K562 (cell line): ENCODE results near the gene RGS17. TPM values are rescaled to one million over a fixed set of nuclear protein-coding genes. Genes with fewer than 3 reads are reported as not detected.

Source experiments
- ATAC-seq: fragments of 200-7000 bp; cut with Tn5 transposase; 3 replicates; pipeline ENCODE4 v1.9.1; 2020; ENCODE audit warnings: moderate library complexity
- BruUV-seq: library from RNA; stranded (reverse); fragments of 400-500 nt; replicated peaks from 2 replicates; lab custom pipeline; 2021; lab: Mats Ljungman, UMichigan
- CTCF ChIA-PET: fragments of 300-600 bp; formaldehyde crosslinking; extraction: SDS; loops from one replicate; lab custom pipeline; 2021; ENCODE audit warnings: low intra/inter-chr PET ratio; lab: Yijun Ruan, JAX
- POLR2A ChIA-PET: fragments of 300-600, 350-650 bp; sonication (Branson Sonifier 250); formaldehyde crosslinking; extraction: SDS; loops from one replicate; lab custom pipeline; 2021; ENCODE audit warnings: antibody characterized with exemption, inconsistent platforms; lab: Yijun Ruan, JAX
- DNase-seq, 4 experiments: peaks; one replicate each; pipeline versions ENCODE4 v3.0.0 to v3.0.0-alpha.2; 2011 to 2018; ENCODE audit warnings: low spot score in 3 of 4, mixed read lengths in 3 of 4; ENCODE audit errors: extremely low read depth in 1 of 4
- FAIRE-seq: peaks from 2 replicates; lab custom pipeline; 2011; peaks lifted over from hg19 to GRCh38; lab: Jason Lieb, UNC
- H2AFZ ChIP-seq: 2 replicates; pipeline ENCODE4 v1.6.0; 2011; ENCODE audit warnings: low read depth, low read length, control low read depth, inconsistent platforms
- H3K27ac ChIP-seq: fragments of 200-600 bp; 3 replicates; pipeline ENCODE4 v1.8.0; 2011; ENCODE audit warnings: low read depth, mild to moderate bottlenecking, control low read depth, inconsistent platforms, low read length, moderate library complexity, mixed read lengths; ENCODE audit errors: extremely low read depth
- H3K27me3 ChIP-seq, 2 experiments: fragments of 300-600 bp in 1 of 2; 2 replicates in 1 of 2; 3 replicates in 1 of 2; pipeline versions ENCODE4 v1.6.0 to v1.8.0; 2011; ENCODE audit warnings: inconsistent platforms in 2 of 2, low read length in 2 of 2, mild to moderate bottlenecking in 1 of 2, mixed read lengths in 1 of 2, moderate library complexity in 1 of 2; ENCODE audit not compliant: control insufficient read depth in 2 of 2, insufficient read depth in 2 of 2
- H3K36me3 ChIP-seq: fragments of 300-600 bp; 3 replicates; pipeline ENCODE4 v1.8.0; 2011; ENCODE audit warnings: mild to moderate bottlenecking, low read length, inconsistent platforms; ENCODE audit not compliant: control insufficient read depth, insufficient read depth
- H3K4me1 ChIP-seq, 2 experiments: fragments of 200-600 bp in 1 of 2; replicated peaks in 1 of 2; 2 replicates in 1 of 2; 3 replicates in 1 of 2; pipeline versions ENCODE4 v1.5.1 to v1.8.0; 2011; ENCODE audit warnings: inconsistent platforms in 2 of 2, low read length in 2 of 2, mild to moderate bottlenecking in 1 of 2, mixed read lengths in 1 of 2, moderate library complexity in 1 of 2; ENCODE audit not compliant: control insufficient read depth in 2 of 2, insufficient read depth in 2 of 2
- H3K4me2 ChIP-seq: 2 replicates; pipeline ENCODE4 v1.6.1; 2011; ENCODE audit warnings: low read length, control low read depth, inconsistent platforms, mixed read lengths; ENCODE audit not compliant: insufficient read depth
- H3K4me3 ChIP-seq: fragments of 200-600 bp; sonication (generic), shearing (Covaris generic); 2 replicates; pipeline ENCODE4 v1.5.1; 2016; ENCODE audit warnings: control low read depth, inconsistent platforms
- H3K79me2 ChIP-seq: fragments of 200-600 bp; 3 replicates; pipeline ENCODE4 v1.8.0; 2011; ENCODE audit warnings: low read length, inconsistent platforms; ENCODE audit not compliant: control insufficient read depth, insufficient read depth
- H3K9ac ChIP-seq, 2 experiments: 2 replicates each; pipeline versions ENCODE4 v1.6.0 to v1.6.1; 2011; ENCODE audit warnings: low read depth in 2 of 2, low read length in 2 of 2, control low read depth in 1 of 2, inconsistent platforms in 1 of 2, mild to moderate bottlenecking in 1 of 2, mixed read lengths in 1 of 2; ENCODE audit not compliant: insufficient read depth in 1 of 2
- H3K9me1 ChIP-seq: one replicate; pipeline ENCODE4 v1.6.0; 2011; ENCODE audit warnings: inconsistent platforms, mild to moderate bottlenecking, low read length, moderate library complexity; ENCODE audit not compliant: control insufficient read depth, insufficient read depth
- H3K9me3 ChIP-seq: replicated peaks from 2 replicates; pipeline ENCODE4 v1.5.1; 2011; ENCODE audit warnings: low read depth, low read length, inconsistent platforms; ENCODE audit not compliant: control insufficient read depth, insufficient read depth
- H4K20me1 ChIP-seq: replicated peaks from 2 replicates; pipeline ENCODE4 v1.6.1; 2011; ENCODE audit warnings: low read length, inconsistent platforms, mixed read lengths; ENCODE audit not compliant: control insufficient read depth, insufficient read depth
- ATF3 ChIP-seq, 2 experiments: fragments of 450-650 bp in 1 of 2; sonication (generic) in 1 of 2; formaldehyde crosslinking in 1 of 2; IDR thresholded peaks in 1 of 2; conservative IDR thresholded peaks in 1 of 2; 2 replicates each; pipeline versions ENCODE4 v1.6.1 to v1.8.1; 2016 to 2023; ENCODE audit warnings: mild to moderate bottlenecking in 2 of 2, moderate library complexity in 2 of 2, inconsistent platforms in 1 of 2, missing genetic modification reagents in 1 of 2
- ELF1 ChIP-seq: fragments of 200-800 bp; sonication (Bioruptor generic); IDR thresholded peaks from 2 replicates; pipeline ENCODE4 v1.6.1; 2016; ENCODE audit warnings: missing genetic modification characterization, missing compliant biosample characterization
- MED1 ChIP-seq: sonication (generic); formaldehyde crosslinking; IDR thresholded peaks from 2 replicates; pipeline ENCODE4 v1.8.1; 2023; ENCODE audit warnings: missing genetic modification reagents, borderline replicate concordance
- RAD51 ChIP-seq: fragments of 450-650 bp; IDR thresholded peaks from 2 replicates; pipeline ENCODE4 v1.7.1; 2016; ENCODE audit warnings: low read depth, mild to moderate bottlenecking, borderline replicate concordance
- TCF7 ChIP-seq: sonication (generic); IDR thresholded peaks from 2 replicates; pipeline ENCODE4 v1.6.1; 2016; ENCODE audit warnings: antibody characterized with exemption, borderline replicate concordance
- TFAM ChIP-seq: fragments of 250-450 bp; sonication (Bioruptor Pico); conservative IDR thresholded peaks from 2 replicates; pipeline ENCODE4 v1.5.0; 2021; ENCODE audit warnings: mild to moderate bottlenecking, moderate library complexity
- ZFP36 ChIP-seq: fragments of 150-350 bp; IDR thresholded peaks from 2 replicates; pipeline ENCODE4 v1.6.1; 2018; ENCODE audit warnings: low read length, low read depth; ENCODE audit not compliant: partially characterized antibody
- ZNF143 ChIP-seq: sonication (generic); formaldehyde crosslinking; IDR thresholded peaks from 2 replicates; pipeline ENCODE4 v1.9.0; 2022; ENCODE audit warnings: mild to moderate bottlenecking, missing genetic modification reagents
- ZNF384 ChIP-seq: IDR thresholded peaks from 2 replicates; pipeline ENCODE4 v1.6.1; 2012; ENCODE audit warnings: low read depth, low read length, improper control_type of control experiment
- ZNF79 ChIP-seq: fragments of 250-450 bp; sonication (Bioruptor Pico); IDR thresholded peaks from 2 replicates; pipeline ENCODE4 v1.4.0; 2020; ENCODE audit warnings: low read depth, mild to moderate bottlenecking, moderate library complexity
- WGBS: fragments of 100-300 bp; shearing (Covaris generic); methylation state at CpG from one replicate; pipeline ENCODE4 v1.1.6; 2016; ENCODE audit warnings: low coverage, mixed read lengths; ENCODE audit not compliant: insufficient coverage; ENCODE audit errors: missing lambda C conversion rate; 5-methylcytosine and 5-hydroxymethylcytosine counted together
- in situ Hi-C: fragments of 300-500 bp; cut with MboI; formaldehyde crosslinking; loops from 4 replicates; pipeline ENCODE4 v1.15.0; 2018; ENCODE audit warnings: inconsistent platforms, mixed read lengths
- intact Hi-C: fragments of 100-400 bp; cut with micrococcal nuclease; formaldehyde crosslinking; loops from 2 replicates; pipeline ENCODE4 v1.14.2; 2022
- polyA plus RNA-seq, 8 experiments: library from polyadenylated mRNA; depleted of rRNA in 4 of 8; stranded (reverse) in 5 of 8; unstranded in 3 of 8; fragments of >200 nt; fragmentation: Nextera tagmentation in 2 of 8; fragmentation: Illumina TruSeq in 1 of 8; extraction: Ambion mirVana in 2 of 8; extraction: Trizol in 1 of 8; gene quantifications; 2 replicates each; pipeline versions ENCODE4 v1.2.1 to v1.2.3, GENCODE V29; 2011 to 2014; ENCODE audit warnings: inconsistent platforms in 1 of 8, missing spikeins in 1 of 8
- total RNA-seq, 7 experiments: library from RNA; depleted of rRNA in 6 of 7; stranded (reverse); fragments of >200 nt in 6 of 7; fragmentation: Illumina TruSeq in 2 of 7; extraction: Trizol in 2 of 7; gene quantifications; 2 replicates each; pipeline versions ENCODE4 v1.2.1 to v1.2.3, GENCODE V29; 2011 to 2021; ENCODE audit warnings: low replicate concordance in 1 of 7

The RGS17 gene
- total and polyA plus RNA-seq, 9 of the 15 experiments (the other 6 are each of a cell fraction or from before 2014, with no cell fraction given) = 0.01 to 0.14 (median 0.08) TPM; not detected in 6

- Histone ChIP-seq H4K20me1 (no peaks in the 10 kb centered on the region), H3K4me3 (no peak overlapping the region), H3K4me1 (no peaks in the 10 kb centered on the region), H2AFZ (no peak overlapping the region), H3K9me1 (no peaks in the 10 kb centered on the region), H3K79me2 (no peaks in the 10 kb centered on the region), H3K9me3 (no peaks in the 10 kb centered on the region), H3K9ac (no peak overlapping the region), H3K27me3 (no peaks in the 10 kb centered on the region), H3K27ac (no peak overlapping the region), H3K36me3 (no peaks in the 10 kb centered on the region), H3K4me2 (no peak overlapping the region)
- ATAC-seq (no peak), DNase-seq (no peak), FAIRE-seq (no peak)
- in situ Hi-C loops (no loop called here), intact Hi-C loops (no loop called here)
- BruUV-seq = no TSS peak
- ChIA-PET CTCF (no interaction called here), POLR2A (no interaction called here)
- WGBS = under 1% methylated on average over 9 of the region's 9 CpGs
- no peak for TF ChIP-seq ZNF143 (CRISPR knock-in tag)
- no peak for TF ChIP-seq TFAM (CRISPR knock-in tag)
- TF ChIP-seq TCF7 = no peak
- no peak for TF ChIP-seq ZNF79
- TF ChIP-seq ATF3 (IDR thresholded peaks at IDR 0.05) = no peak
- TF ChIP-seq ATF3 (CRISPR knock-in tag; conservative IDR thresholded peaks at IDR 0.05) = no peak
- TF ChIP-seq ZFP36 = no peak
- no peak for TF ChIP-seq MED1 (CRISPR knock-in tag)
- TF ChIP-seq ELF1 (tag) = no peak
- no peak for TF ChIP-seq ZNF384
- no peak for TF ChIP-seq RAD51
These were observed 38.7 kb downstream of the RGS17 start for GRCh38 chr6:153092082-153093013.
